Neural progenitor cell (in vitro differentiated cells): ENCODE data around the gene DZIP1L. TPM values are rescaled to one million over a fixed set of nuclear protein-coding genes. Genes with fewer than 3 reads are reported as not detected.

Experiments used
- DNase-seq: peaks from one replicate; pipeline ENCODE4 v3.0.0-alpha.2; 2016; ENCODE audit warnings: low spot score
- H2AFZ ChIP-seq: fragments of 200-600 bp; sonication (generic); replicated peaks from 2 replicates; pipeline ENCODE4 v1.6.1; 2016; ENCODE audit warnings: antibody characterized with exemption
- H3F3A ChIP-seq: fragments of 200-600 bp; sonication (generic); 2 replicates; pipeline ENCODE4 v1.6.1; 2016; ENCODE audit warnings: antibody characterized with exemption, low read depth
- H3K27ac ChIP-seq: fragments of 200-600 bp; sonication (generic); 2 replicates; pipeline ENCODE4 v1.5.1; 2016; ENCODE audit warnings: mild to moderate bottlenecking
- H3K27me3 ChIP-seq: fragments of 200-600 bp; sonication (generic); 2 replicates; pipeline ENCODE4 v1.6.1; 2016; ENCODE audit warnings: mild to moderate bottlenecking, moderate library complexity
- H3K36me3 ChIP-seq: fragments of 200-600 bp; sonication (generic); 2 replicates; pipeline ENCODE4 v1.5.1; 2016
- H3K4me1 ChIP-seq: fragments of 200-600 bp; sonication (generic); 2 replicates; pipeline ENCODE4 v1.6.1; 2016; ENCODE audit warnings: mixed run types
- H3K4me2 ChIP-seq: fragments of 200-600 bp; sonication (generic); 2 replicates; pipeline ENCODE4 v1.6.1; 2016
- H3K4me3 ChIP-seq: fragments of 200-600 bp; sonication (generic); 2 replicates; pipeline ENCODE4 v1.5.1; 2016
- H3K79me2 ChIP-seq: fragments of 200-600 bp; sonication (generic); 2 replicates; pipeline ENCODE4 v1.6.1; 2016; ENCODE audit warnings: low read depth
- H3K9ac ChIP-seq: fragments of 200-600 bp; sonication (generic); 2 replicates; pipeline ENCODE4 v1.6.1; 2016
- H3K9me3 ChIP-seq: fragments of 200-600 bp; sonication (generic); 2 replicates; pipeline ENCODE4 v1.5.1; 2016; ENCODE audit warnings: low read depth
- H4K20me1 ChIP-seq: fragments of 200-600 bp; sonication (generic); 2 replicates; pipeline ENCODE4 v1.6.1; 2016; ENCODE audit warnings: low read depth
- H3K27ac Mint-ChIP-seq: 3 replicates; pipeline ENCODE4 v1.8.0; 2021; ENCODE audit warnings: mixed read lengths
- H3K27me3 Mint-ChIP-seq: 2 replicates; pipeline ENCODE4 v1.8.0; 2022; ENCODE audit warnings: low read depth, mild to moderate bottlenecking, inconsistent platforms, moderate library complexity, mixed read lengths; ENCODE audit not compliant: insufficient read depth
- H3K36me3 Mint-ChIP-seq: 3 replicates; pipeline ENCODE4 v1.8.0; 2021; ENCODE audit warnings: mixed read lengths
- H3K4me1 Mint-ChIP-seq: 3 replicates; pipeline ENCODE4 v1.8.0; 2021; ENCODE audit warnings: mixed read lengths
- H3K4me3 Mint-ChIP-seq: 3 replicates; pipeline ENCODE4 v1.8.0; 2021; ENCODE audit warnings: mild to moderate bottlenecking, moderate library complexity, mixed read lengths
- H3K9me3 Mint-ChIP-seq: 3 replicates; pipeline ENCODE4 v1.8.0; 2020; ENCODE audit warnings: mixed read lengths
- CTCF ChIP-seq: fragments of 200-600 bp; sonication (generic); IDR thresholded peaks from 2 replicates; pipeline ENCODE4 v1.5.1; 2017; ENCODE audit warnings: antibody characterized with exemption, mild to moderate bottlenecking
- EZH2 ChIP-seq: fragments of 200-600 bp; sonication (generic); IDR thresholded peaks from 2 replicates; pipeline ENCODE4 v1.6.1; 2017; ENCODE audit warnings: antibody characterized with exemption, mild to moderate bottlenecking, moderate library complexity
- EZH2phosphoT487 ChIP-seq: fragments of 200-600 bp; sonication (generic); IDR thresholded peaks from 2 replicates; pipeline ENCODE4 v1.6.1; 2017; ENCODE audit warnings: antibody characterized with exemption
- total RNA-seq: library from RNA; depleted of rRNA; stranded (reverse); fragments of >200 nt; gene quantifications from 2 replicates; pipeline ENCODE4 v1.2.3, GENCODE V29; 2015; ENCODE audit warnings: low replicate concordance

Gene DZIP1L
- total RNA-seq, 1 donor from 2014 or later = 10.4 TPM

- H3K4me3 Mint-ChIP-seq = no peak overlapping the region
- peak; percentile 15 for DNase-seq
- Histone ChIP-seq H3K4me1 (no peaks in the 10 kb centered on the region), H3F3A (no peaks in the 10 kb centered on the region), H3K36me3 (peaks cover 7% of the 10 kb centered on the region), H3K4me3 (no peak overlapping the region), H3K9ac (no peak overlapping the region), H3K27me3 (no peaks in the 10 kb centered on the region), H2AFZ (no peak overlapping the region), H3K27ac (no peak overlapping the region), H3K79me2 (no peaks in the 10 kb centered on the region), H3K4me2 (no peak overlapping the region), H4K20me1 (peaks cover 10% of the 10 kb centered on the region), H3K9me3 (no peaks in the 10 kb centered on the region)
- H3K27me3 Mint-ChIP-seq = peaks cover 2% of the 10 kb centered on the region
- peaks cover 4% of the 10 kb centered on the region for H3K4me1 Mint-ChIP-seq
- TF ChIP-seq CTCF (peak; percentile 60), EZH2phosphoT487 (no peak), EZH2 (no peak)
- H3K36me3 Mint-ChIP-seq = peaks cover 35% of the 10 kb centered on the region
- H3K27ac Mint-ChIP-seq = no peak overlapping the region
- H3K9me3 Mint-ChIP-seq = no peaks in the 10 kb centered on the region
Observed at GRCh38 chr3:138097192-138098172, 17.9 kb downstream of the DZIP1L start.

GRCh38 chr3:138093721-138094120 is 21.7 kb downstream of the DZIP1L start:
- H3K79me2 ChIP-seq = no peaks in the 10 kb centered on the region
- no peaks in the 10 kb centered on the region for H3K27me3 ChIP-seq
- H3K4me3 Mint-ChIP-seq = no peak overlapping the region
- H3F3A ChIP-seq = no peaks in the 10 kb centered on the region
- no peaks in the 10 kb centered on the region for H3K9me3 Mint-ChIP-seq
- H3K9me3 ChIP-seq = no peaks in the 10 kb centered on the region
- peaks cover 4% of the 10 kb centered on the region for H3K27me3 Mint-ChIP-seq
- TF ChIP-seq EZH2 (no peak), EZH2phosphoT487 (no peak), CTCF (no peak)
- no peak overlapping the region for H3K9ac ChIP-seq
- no peak overlapping the region for H3K4me3 ChIP-seq
- no peak overlapping the region for H3K4me2 ChIP-seq
- peaks cover 11% of the 10 kb centered on the region for H3K36me3 ChIP-seq
- no peaks in the 10 kb centered on the region for H4K20me1 ChIP-seq
- no peak overlapping the region for H3K27ac ChIP-seq
- H3K4me1 Mint-ChIP-seq = no peaks in the 10 kb centered on the region
- DNase-seq = no peak
- peaks cover 32% of the 10 kb centered on the region for H3K36me3 Mint-ChIP-seq
- H2AFZ ChIP-seq = no peak overlapping the region
- H3K4me1 ChIP-seq = no peaks in the 10 kb centered on the region
- no peak overlapping the region for H3K27ac Mint-ChIP-seq

DNA sequence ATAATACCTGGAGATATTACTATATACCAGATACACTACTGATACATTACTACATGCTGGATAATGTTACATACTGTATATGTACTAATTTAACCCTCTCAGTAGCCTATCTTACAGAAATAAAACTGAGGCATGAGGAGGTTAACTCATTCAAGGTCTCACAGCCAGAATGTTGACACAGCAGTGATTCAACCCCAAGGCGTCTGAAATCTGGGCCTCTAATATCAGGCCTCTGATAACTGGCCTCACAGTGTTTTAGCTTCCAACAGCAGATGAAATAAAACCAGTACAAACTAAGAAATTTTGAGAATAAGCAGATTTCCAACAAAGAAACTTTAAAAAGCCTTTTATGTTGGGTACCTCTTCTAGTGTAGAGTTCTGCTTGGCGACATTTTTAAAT is 23.4 kb downstream of the DZIP1L start:
- Histone ChIP-seq H3K36me3 (peaks cover 11% of the 10 kb centered on the region), H3K4me2 (no peak overlapping the region), H3K4me1 (no peaks in the 10 kb centered on the region), H3K9ac (no peak overlapping the region), H3K27me3 (no peaks in the 10 kb centered on the region), H4K20me1 (no peaks in the 10 kb centered on the region), H3K79me2 (no peaks in the 10 kb centered on the region), H3F3A (no peaks in the 10 kb centered on the region), H3K9me3 (no peaks in the 10 kb centered on the region), H2AFZ (no peak overlapping the region), H3K27ac (no peak overlapping the region), H3K4me3 (no peak overlapping the region)
- no peak for DNase-seq
- H3K27ac Mint-ChIP-seq = no peak overlapping the region
- no peaks in the 10 kb centered on the region for H3K4me1 Mint-ChIP-seq
- H3K4me3 Mint-ChIP-seq = no peak overlapping the region
- peaks cover 47% of the 10 kb centered on the region for H3K36me3 Mint-ChIP-seq
- H3K9me3 Mint-ChIP-seq = no peaks in the 10 kb centered on the region
- TF ChIP-seq CTCF (no peak), EZH2phosphoT487 (no peak), EZH2 (no peak)
- H3K27me3 Mint-ChIP-seq = peaks cover 4% of the 10 kb centered on the region
